ENCODE data around the gene TRMT2A. TPM values are rescaled to one million over a fixed set of nuclear protein-coding genes. Genes with fewer than 3 reads are reported as not detected.

Gene TRMT2A
- total RNA-seq, 1 experiment from 2014 or later, result 66.7 TPM

GRCh38 chr22:20071524-20071972 is 45.5 kb downstream of the TRMT2A start:
- no peaks in the 10 kb centered on the region for H3K36me3 ChIP-seq (ENCODE audit: control insufficient read depth, insufficient read depth, low read length)
- no peaks in the 10 kb centered on the region for H3K27me3 ChIP-seq (ENCODE audit: control insufficient read depth, insufficient read depth, low read length)
- ATAC-seq (no peak), DNase-seq (ENCODE audit: low read depth, low spot score) (no peak)
- H3K4me3 ChIP-seq (ENCODE audit: low read depth in 2 of 2, low read length in 2 of 2), result no peak overlapping the region
- POLR2A ChIA-PET, result no interaction called here
- CTCF ChIA-PET, result no interaction called here
- no peaks in the 10 kb centered on the region for H3K4me1 ChIP-seq (ENCODE audit: control insufficient read depth, insufficient read depth, low read length)
- no TSS peak for BruUV-seq (replicated peaks)
- no peak overlapping the region for H3K27ac ChIP-seq (ENCODE audit: low read length)
- TF ChIP-seq, protein P1, sequence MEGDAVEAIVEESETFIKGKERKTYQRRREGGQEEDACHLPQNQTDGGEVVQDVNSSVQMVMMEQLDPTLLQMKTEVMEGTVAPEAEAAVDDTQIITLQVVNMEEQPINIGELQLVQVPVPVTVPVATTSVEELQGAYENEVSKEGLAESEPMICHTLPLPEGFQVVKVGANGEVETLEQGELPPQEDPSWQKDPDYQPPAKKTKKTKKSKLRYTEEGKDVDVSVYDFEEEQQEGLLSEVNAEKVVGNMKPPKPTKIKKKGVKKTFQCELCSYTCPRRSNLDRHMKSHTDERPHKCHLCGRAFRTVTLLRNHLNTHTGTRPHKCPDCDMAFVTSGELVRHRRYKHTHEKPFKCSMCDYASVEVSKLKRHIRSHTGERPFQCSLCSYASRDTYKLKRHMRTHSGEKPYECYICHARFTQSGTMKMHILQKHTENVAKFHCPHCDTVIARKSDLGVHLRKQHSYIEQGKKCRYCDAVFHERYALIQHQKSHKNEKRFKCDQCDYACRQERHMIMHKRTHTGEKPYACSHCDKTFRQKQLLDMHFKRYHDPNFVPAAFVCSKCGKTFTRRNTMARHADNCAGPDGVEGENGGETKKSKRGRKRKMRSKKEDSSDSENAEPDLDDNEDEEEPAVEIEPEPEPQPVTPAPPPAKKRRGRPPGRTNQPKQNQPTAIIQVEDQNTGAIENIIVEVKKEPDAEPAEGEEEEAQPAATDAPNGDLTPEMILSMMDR (IDR thresholded peaks at IDR 0.05), result no peak
- TF ChIP-seq SIN3A (IDR thresholded peaks at IDR 0.05; ENCODE audit: borderline replicate concordance, insufficient read depth, low read depth, low read length) (no peak), REST (IDR thresholded peaks at IDR 0.05; ENCODE audit: insufficient read depth in 1 of 2, low read depth in 2 of 2, low read length in 1 of 2) (no peak), TCF7L2 (IDR thresholded peaks at IDR 0.05; ENCODE audit: low read depth, low read length) (no peak), POLR2AphosphoS5 (IDR thresholded peaks at IDR 0.05; ENCODE audit: low read depth, low read length) (no peak)
- in situ Hi-C loops (cut with HindIII; ENCODE audit: low pct_unique_long_range_greater_than_20kb, low sequenced_read_pairs) (no loop called here), intact Hi-C loops (cut with micrococcal nuclease; ENCODE audit: unreplicated experiment) (no loop called here)
- no peaks in the 10 kb centered on the region for H3K9me3 ChIP-seq (ENCODE audit: control insufficient read depth, insufficient read depth, low read depth, low read length)

DNA sequence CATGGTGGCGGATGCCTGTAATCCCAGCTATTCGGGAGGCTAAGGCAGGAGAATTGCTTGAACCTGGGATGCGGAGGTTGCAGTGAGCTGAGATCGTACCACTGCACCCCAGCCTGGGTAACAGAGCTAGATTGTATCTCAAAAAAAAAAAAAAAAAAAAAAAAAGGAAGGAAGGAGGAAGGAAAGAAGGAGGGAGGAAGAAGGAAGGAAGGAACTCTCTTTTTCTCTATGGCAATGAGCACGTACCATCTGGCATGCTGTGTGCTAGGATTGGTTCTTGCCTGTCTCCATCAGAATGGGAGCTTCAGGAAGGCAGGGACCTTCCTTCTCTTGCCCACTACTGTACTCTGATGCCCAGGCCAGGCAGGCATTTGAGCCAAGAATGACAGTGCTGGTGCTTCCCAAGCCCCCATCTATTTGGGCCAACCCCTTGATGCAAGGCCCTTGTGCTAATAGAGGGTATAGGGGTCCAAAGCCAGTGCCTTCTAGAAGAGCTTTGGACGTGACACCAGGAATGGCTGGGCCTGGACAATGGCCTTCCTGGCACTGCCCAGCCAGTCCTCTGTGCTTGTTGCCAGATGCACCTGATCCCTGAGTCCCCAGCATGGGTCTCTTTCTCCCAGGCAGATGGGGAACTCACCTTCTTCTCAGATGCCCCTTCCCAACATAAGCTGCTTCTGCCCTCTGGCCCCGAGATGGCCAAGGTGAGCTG is 47.5 kb downstream of the TRMT2A start:
- Histone ChIP-seq H3K4me1 (ENCODE audit: control insufficient read depth, insufficient read depth, low read length) (no peaks in the 10 kb centered on the region), H3K9me3 (ENCODE audit: control insufficient read depth, insufficient read depth, low read depth, low read length) (no peaks in the 10 kb centered on the region), H3K27ac (ENCODE audit: low read length) (no peak overlapping the region), H3K4me3 (ENCODE audit: low read depth in 2 of 2, low read length in 2 of 2) (no peak overlapping the region), H3K36me3 (ENCODE audit: control insufficient read depth, insufficient read depth, low read length) (no peaks in the 10 kb centered on the region), H3K27me3 (ENCODE audit: control insufficient read depth, insufficient read depth, low read length) (no peaks in the 10 kb centered on the region)
- no TSS peak for BruUV-seq (replicated peaks)
- CTCF ChIA-PET, result no interaction called here
- no peak for TF ChIP-seq POLR2AphosphoS5 (IDR thresholded peaks at IDR 0.05; ENCODE audit: low read depth, low read length)
- TF ChIP-seq REST (IDR thresholded peaks at IDR 0.05; ENCODE audit: insufficient read depth in 1 of 2, low read depth in 2 of 2, low read length in 1 of 2), result no peak
- TF ChIP-seq, protein P1 (IDR thresholded peaks at IDR 0.05), result no peak
- no peak for TF ChIP-seq SIN3A (IDR thresholded peaks at IDR 0.05; ENCODE audit: borderline replicate concordance, insufficient read depth, low read depth, low read length)
- TF ChIP-seq TCF7L2 (IDR thresholded peaks at IDR 0.05; ENCODE audit: low read depth, low read length), result no peak
- no peak for ATAC-seq
- no peak for DNase-seq (ENCODE audit: low read depth, low spot score)
- intact Hi-C loops (cut with micrococcal nuclease; ENCODE audit: unreplicated experiment) (no loop called here), in situ Hi-C loops (cut with HindIII; ENCODE audit: low pct_unique_long_range_greater_than_20kb, low sequenced_read_pairs) (no loop called here)
- POLR2A ChIA-PET, result interaction anchor here (0.5 to 0.6 kb wide), 2 partner anchors 23 to 43 kb away, joined by 7 read pairs; no protein-coding TSS in a partner anchor

Data from Panc1 (cell line).